ENCODE results near the gene TMEM273.

TMEM273 gene

DNA sequence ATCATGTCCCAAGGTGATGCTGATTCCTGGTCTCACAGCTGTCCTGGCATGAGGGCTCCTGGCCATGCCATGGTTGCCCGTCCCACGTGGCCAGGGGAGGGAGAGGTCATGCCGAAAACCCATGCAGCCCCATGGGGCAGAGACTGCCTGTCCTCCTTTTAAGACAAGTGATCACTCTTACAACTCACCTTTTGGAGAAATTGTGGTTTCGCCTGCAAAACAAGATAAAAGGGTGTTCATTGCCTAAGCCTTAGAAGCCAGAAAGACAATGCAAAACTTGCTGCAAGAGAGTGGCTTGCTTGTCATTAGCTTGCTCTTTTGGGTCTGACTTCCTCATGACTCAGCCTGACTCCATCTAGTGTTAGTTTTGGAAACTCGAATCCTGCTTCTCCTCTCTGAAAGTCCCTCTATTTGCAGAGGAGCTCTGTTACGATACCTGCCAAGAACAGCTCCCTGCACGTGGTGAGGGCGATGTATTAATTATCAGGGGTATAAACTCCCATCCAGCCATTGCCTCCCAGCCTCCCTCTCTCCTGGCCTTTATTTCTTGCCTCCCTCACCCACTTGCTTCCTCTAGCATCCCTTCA, 26.7 kb downstream of the TMEM273 start:
- no peak for DNase-seq (ENCODE audit: low read depth)
- TF ChIP-seq CTCF (IDR thresholded peaks at IDR 0.05; ENCODE audit: control insufficient read depth, insufficient read depth, low read depth, low read length, missing control alignments): peak; percentile 58
- no peak overlapping the region for H3K4me3 ChIP-seq (ENCODE audit: control insufficient read depth, low read depth, low read length)

DNA sequence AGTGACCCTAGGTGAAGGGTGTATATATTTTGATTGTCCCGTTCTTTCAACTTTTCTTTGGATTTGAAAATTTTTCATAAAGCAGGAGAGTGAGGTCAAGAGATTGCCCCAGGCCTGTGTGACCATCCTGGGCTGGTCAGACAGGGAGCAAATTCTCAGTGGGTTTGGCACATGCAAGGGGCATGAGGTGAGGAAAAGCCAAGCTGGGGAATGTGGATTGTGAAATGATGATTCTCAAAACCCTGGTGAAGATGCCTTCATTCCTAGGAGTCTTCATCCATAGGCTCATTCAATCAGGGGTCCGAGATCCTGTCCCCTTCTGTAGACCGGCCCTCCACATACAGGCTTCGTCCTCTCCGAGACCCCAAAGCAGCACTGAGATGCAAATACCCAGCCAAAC, 27.4 kb downstream of the TMEM273 start:
- no peak overlapping the region for H3K4me3 ChIP-seq (ENCODE audit: control insufficient read depth, low read depth, low read length)
- TF ChIP-seq CTCF (IDR thresholded peaks at IDR 0.05; ENCODE audit: control insufficient read depth, insufficient read depth, low read depth, low read length, missing control alignments): no peak
- DNase-seq (ENCODE audit: low read depth): no peak

- H3K4me3 ChIP-seq (ENCODE audit: control insufficient read depth, low read depth, low read length): no peak overlapping the region
- TF ChIP-seq CTCF (IDR thresholded peaks at IDR 0.05; ENCODE audit: control insufficient read depth, insufficient read depth, low read depth, low read length, missing control alignments): no peak
- DNase-seq (ENCODE audit: low read depth): no peak
Observed at GRCh38 chr10:49160110-49160509, 28.1 kb downstream of the TMEM273 start.

DNA sequence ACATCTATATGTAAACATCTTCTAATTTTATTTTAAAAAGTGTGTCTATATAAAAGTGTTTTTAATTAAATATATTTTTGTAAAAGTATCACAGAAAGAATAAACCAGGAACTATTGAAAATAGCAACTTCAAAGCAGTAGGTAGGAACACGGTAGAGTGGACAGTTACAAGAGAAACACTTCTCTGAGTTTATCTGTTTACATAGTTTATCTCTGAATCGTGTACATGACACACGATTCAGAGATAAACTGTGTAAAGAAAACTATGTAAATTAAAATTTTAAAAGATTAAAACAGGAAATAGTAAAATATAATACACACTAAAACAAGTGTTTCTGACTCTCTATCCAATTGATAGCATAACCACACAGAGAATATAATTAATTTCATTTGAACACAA, 29.3 kb downstream of the TMEM273 start:
- H3K4me3 ChIP-seq (ENCODE audit: control insufficient read depth, low read depth, low read length): no peak overlapping the region
- no peak for DNase-seq (ENCODE audit: low read depth)
- TF ChIP-seq CTCF (IDR thresholded peaks at IDR 0.05; ENCODE audit: control insufficient read depth, insufficient read depth, low read depth, low read length, missing control alignments): no peak

DNA sequence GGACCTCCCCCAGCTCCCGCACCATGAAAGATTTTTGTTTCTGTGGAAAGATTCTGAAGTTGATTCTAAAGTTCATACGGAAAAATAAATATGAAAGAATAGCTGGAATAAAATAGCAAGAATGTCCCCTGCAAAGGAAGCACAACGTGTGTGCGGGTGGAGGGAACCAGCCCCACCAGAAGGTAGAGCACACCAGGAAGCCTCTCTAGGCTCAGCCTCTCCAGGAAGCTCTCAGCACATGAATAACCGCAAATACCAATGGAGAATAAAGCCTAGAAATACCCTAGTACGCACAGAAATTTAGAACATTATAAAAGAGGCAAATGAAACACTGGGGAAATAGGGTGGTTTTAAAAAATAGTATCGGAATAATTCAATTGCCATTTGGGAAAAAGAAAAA, 29.8 kb downstream of the TMEM273 start:
- H3K4me3 ChIP-seq (ENCODE audit: control insufficient read depth, low read depth, low read length): no peak overlapping the region
- no peak for DNase-seq (ENCODE audit: low read depth)
- no peak for TF ChIP-seq CTCF (IDR thresholded peaks at IDR 0.05; ENCODE audit: control insufficient read depth, insufficient read depth, low read depth, low read length, missing control alignments)

DNA sequence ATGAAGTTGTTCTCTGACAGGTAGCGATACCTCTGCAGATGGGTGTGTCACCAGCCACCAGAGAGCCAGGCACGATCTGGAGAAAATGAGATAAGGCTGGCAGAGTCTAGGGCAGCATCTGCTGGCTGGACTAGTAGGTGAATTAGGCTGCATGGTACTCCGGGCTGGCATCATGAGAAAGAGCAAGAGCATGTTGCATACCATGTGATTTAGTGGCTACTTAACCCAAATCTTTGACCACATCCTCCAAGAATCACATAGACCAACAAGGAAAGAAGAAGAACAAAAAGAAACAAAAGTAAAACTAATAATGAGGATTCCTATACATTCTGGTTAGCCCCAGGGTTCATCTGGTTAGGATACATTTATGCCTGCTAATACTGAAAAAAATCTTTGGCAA, 31.0 kb downstream of the TMEM273 start:
- H3K4me3 ChIP-seq (ENCODE audit: control insufficient read depth, low read depth, low read length): no peak overlapping the region
- DNase-seq (ENCODE audit: low read depth): no peak
- no peak for TF ChIP-seq CTCF (IDR thresholded peaks at IDR 0.05; ENCODE audit: control insufficient read depth, insufficient read depth, low read depth, low read length, missing control alignments)

DNA sequence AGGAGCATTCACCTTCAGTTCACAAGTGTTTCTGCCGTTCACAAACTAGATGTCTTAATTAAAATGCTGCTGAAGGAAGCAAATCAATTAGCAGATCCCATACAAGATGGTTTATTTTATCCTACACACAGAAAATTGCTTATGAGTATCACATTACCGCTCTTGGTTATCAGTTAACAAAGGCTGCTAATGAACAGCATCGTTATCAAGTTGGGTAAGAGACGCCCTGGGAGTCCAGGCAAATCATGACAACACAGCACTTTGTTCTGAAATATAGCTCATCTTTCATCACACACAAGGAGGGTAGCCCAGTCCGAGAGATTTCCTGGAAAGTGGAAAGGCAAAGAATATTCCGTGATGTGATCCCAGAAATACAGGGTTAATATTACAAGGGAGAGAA, 33.5 kb downstream of the TMEM273 start:
- DNase-seq (ENCODE audit: low read depth): no peak
- H3K4me3 ChIP-seq (ENCODE audit: control insufficient read depth, low read depth, low read length): no peak overlapping the region
- TF ChIP-seq CTCF (IDR thresholded peaks at IDR 0.05; ENCODE audit: control insufficient read depth, insufficient read depth, low read depth, low read length, missing control alignments): no peak
